GM23338 (cell line): ENCODE results near the gene MFAP5. TPM values are rescaled to one million over a fixed set of nuclear protein-coding genes. Genes with fewer than 3 reads are reported as not detected.

Experiments
- ATAC-seq: fragments of 200-7000 bp; cut with Tn5 transposase; 3 replicates; pipeline ENCODE4 v1.9.1; 2020
- DNase-seq: peaks from one replicate; pipeline ENCODE4 v3.0.0-alpha.2; 2015; ENCODE audit warnings: low spot score
- H2AFZ ChIP-seq: fragments of 200-600 bp; sonication (generic); 2 replicates; pipeline ENCODE4 v1.8.0; 2016; ENCODE audit warnings: antibody characterized with exemption, mild to moderate bottlenecking, moderate library complexity
- H3F3A ChIP-seq: fragments of 200-600 bp; sonication (generic); replicated peaks from 2 replicates; pipeline ENCODE4 v1.8.0; 2017; ENCODE audit warnings: antibody characterized with exemption, mixed run types, low read depth
- H3K27ac ChIP-seq: fragments of 200-600 bp; sonication (generic); 2 replicates; pipeline ENCODE4 v1.6.1; 2016; ENCODE audit warnings: low read depth
- H3K27me3 ChIP-seq: fragments of 200-600 bp; sonication (generic); 2 replicates; pipeline ENCODE4 v1.8.0; 2016; ENCODE audit warnings: mild to moderate bottlenecking, mixed run types, moderate library complexity; ENCODE audit not compliant: insufficient read depth
- H3K36me3 ChIP-seq: fragments of 200-600 bp; sonication (generic); 2 replicates; pipeline ENCODE4 v1.8.0; 2016; ENCODE audit warnings: mild to moderate bottlenecking; ENCODE audit not compliant: insufficient read depth
- H3K4me1 ChIP-seq: fragments of 200-600 bp; sonication (generic); 2 replicates; pipeline ENCODE4 v1.8.0; 2016; ENCODE audit warnings: mild to moderate bottlenecking, moderate library complexity; ENCODE audit not compliant: insufficient read depth
- H3K4me2 ChIP-seq: fragments of 200-600 bp; sonication (generic); 2 replicates; pipeline ENCODE4 v1.7.1; 2017; ENCODE audit warnings: mixed run types
- H3K4me3 ChIP-seq: fragments of 200-600 bp; sonication (generic); 2 replicates; pipeline ENCODE4 v1.6.1; 2016; ENCODE audit warnings: mixed run types
- H3K79me2 ChIP-seq: fragments of 200-600 bp; sonication (generic); replicated peaks from 2 replicates; pipeline ENCODE4 v1.8.0; 2017; ENCODE audit warnings: mild to moderate bottlenecking; ENCODE audit not compliant: insufficient read depth
- H3K9me2 ChIP-seq: fragments of 200-600 bp; sonication (generic); 2 replicates; pipeline ENCODE4 v1.8.0; 2017; ENCODE audit not compliant: insufficient read depth
- H4K20me1 ChIP-seq: fragments of 200-600 bp; sonication (generic); replicated peaks from 2 replicates; pipeline ENCODE4 v1.8.0; 2017; ENCODE audit warnings: mild to moderate bottlenecking; ENCODE audit not compliant: insufficient read depth
- H3K27ac Mint-ChIP-seq: 2 replicates; pipeline ENCODE4 v1.8.0; 2020; ENCODE audit warnings: inconsistent platforms, mild to moderate bottlenecking, moderate library complexity, mixed read lengths
- H3K27me3 Mint-ChIP-seq: 3 replicates; pipeline ENCODE4 v1.8.0; 2022; ENCODE audit warnings: low read depth, mild to moderate bottlenecking, moderate library complexity, mixed read lengths, inconsistent platforms; ENCODE audit not compliant: insufficient read depth, poor library complexity
- H3K36me3 Mint-ChIP-seq: 3 replicates; pipeline ENCODE4 v1.8.0; 2021; ENCODE audit warnings: low read depth, mild to moderate bottlenecking, inconsistent platforms, moderate library complexity, mixed read lengths
- H3K4me1 Mint-ChIP-seq: 3 replicates; pipeline ENCODE4 v1.8.0; 2020; ENCODE audit warnings: mild to moderate bottlenecking, inconsistent platforms, mixed read lengths
- H3K4me3 Mint-ChIP-seq: 3 replicates; pipeline ENCODE4 v1.8.0; 2021; ENCODE audit warnings: moderate library complexity, mild to moderate bottlenecking, inconsistent platforms, mixed read lengths
- H3K9me3 Mint-ChIP-seq: 3 replicates; pipeline ENCODE4 v1.8.0; 2020; ENCODE audit warnings: moderate library complexity, mild to moderate bottlenecking, inconsistent platforms, mixed read lengths
- EZH2 ChIP-seq: fragments of 200-600 bp; sonication (generic); IDR thresholded peaks from one replicate; pipeline ENCODE4 v1.8.0; 2017; ENCODE audit warnings: antibody characterized with exemption, mild to moderate bottlenecking, low read depth; ENCODE audit not compliant: unreplicated experiment
- EZH2phosphoT487 ChIP-seq: fragments of 200-600 bp; sonication (generic); IDR thresholded peaks from one replicate; pipeline ENCODE4 v1.8.1; 2018; ENCODE audit warnings: antibody characterized with exemption; ENCODE audit not compliant: unreplicated experiment
- JUNB ChIP-seq: IDR thresholded peaks from one replicate; pipeline ENCODE4 v1.6.1; 2016; ENCODE audit warnings: antibody characterized with exemption; ENCODE audit not compliant: unreplicated experiment
- NANOG ChIP-seq: IDR thresholded peaks from 2 replicates; pipeline ENCODE4 v1.6.1; 2016; ENCODE audit warnings: antibody characterized with exemption, borderline replicate concordance
- REST ChIP-seq: IDR thresholded peaks from one replicate; pipeline ENCODE4 v1.6.1; 2018; ENCODE audit warnings: antibody characterized with exemption; ENCODE audit not compliant: unreplicated experiment
- STAT1 ChIP-seq: IDR thresholded peaks from one replicate; pipeline ENCODE4 v1.6.1; 2016; ENCODE audit warnings: antibody characterized with exemption; ENCODE audit not compliant: unreplicated experiment
- ZNF331 ChIP-seq: fragments of 250-450 bp; sonication (Bioruptor Pico); IDR thresholded peaks from 2 replicates; pipeline ENCODE4 v1.5.0; 2020; ENCODE audit warnings: low read depth, mild to moderate bottlenecking, moderate library complexity
- polyA plus RNA-seq: library from polyadenylated mRNA; unstranded; fragments of >200 nt; fragmentation: Nextera tagmentation; extraction: Ambion mirVana; gene quantifications from 2 replicates; pipeline ENCODE4 v1.2.1, GENCODE V29; 2016
- total RNA-seq: library from RNA; depleted of rRNA; stranded (reverse); fragments of >200 nt; shearing (Covaris generic); gene quantifications from 2 replicates; pipeline ENCODE4 v1.2.3, GENCODE V29; 2014
- TF ChIP-seq, protein P1 (sequence below): IDR thresholded peaks from 2 replicates; pipeline ENCODE4 v1.6.1; 2016; ENCODE audit warnings: antibody characterized with exemption
- TF ChIP-seq, protein P2 (sequence below): fragments of 250-450 bp; sonication (Bioruptor Pico); IDR thresholded peaks from 2 replicates; pipeline ENCODE4 v1.5.0; 2020; ENCODE audit warnings: mild to moderate bottlenecking, moderate library complexity

Gene MFAP5
- total and polyA plus RNA-seq, 2 experiments from 2014 or later: 0.68 to 0.90 TPM

- no peak overlapping the region for H3K4me3 Mint-ChIP-seq
- peaks cover 47% of the 10 kb centered on the region for H3K4me1 Mint-ChIP-seq
- no peaks in the 10 kb centered on the region for H3K36me3 ChIP-seq
- H3K9me3 Mint-ChIP-seq: no peaks in the 10 kb centered on the region
- no peaks in the 10 kb centered on the region for H3K9me2 ChIP-seq
- peaks cover 46% of the 10 kb centered on the region for H3K4me1 ChIP-seq
- ATAC-seq (no peak), DNase-seq (no peak)
- H4K20me1 ChIP-seq: peaks cover 14% of the 10 kb centered on the region
- no peaks in the 10 kb centered on the region for H3F3A ChIP-seq
- H3K27ac Mint-ChIP-seq: no peak overlapping the region
- H3K27me3 Mint-ChIP-seq: peaks cover 11% of the 10 kb centered on the region
- TF ChIP-seq, protein P1, sequence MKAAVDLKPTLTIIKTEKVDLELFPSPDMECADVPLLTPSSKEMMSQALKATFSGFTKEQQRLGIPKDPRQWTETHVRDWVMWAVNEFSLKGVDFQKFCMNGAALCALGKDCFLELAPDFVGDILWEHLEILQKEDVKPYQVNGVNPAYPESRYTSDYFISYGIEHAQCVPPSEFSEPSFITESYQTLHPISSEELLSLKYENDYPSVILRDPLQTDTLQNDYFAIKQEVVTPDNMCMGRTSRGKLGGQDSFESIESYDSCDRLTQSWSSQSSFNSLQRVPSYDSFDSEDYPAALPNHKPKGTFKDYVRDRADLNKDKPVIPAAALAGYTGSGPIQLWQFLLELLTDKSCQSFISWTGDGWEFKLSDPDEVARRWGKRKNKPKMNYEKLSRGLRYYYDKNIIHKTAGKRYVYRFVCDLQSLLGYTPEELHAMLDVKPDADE: no peak
- no peak for TF ChIP-seq ZNF331
- no peak for TF ChIP-seq NANOG
- no peak for TF ChIP-seq EZH2phosphoT487
- no peak for TF ChIP-seq STAT1
- TF ChIP-seq, protein P2, sequence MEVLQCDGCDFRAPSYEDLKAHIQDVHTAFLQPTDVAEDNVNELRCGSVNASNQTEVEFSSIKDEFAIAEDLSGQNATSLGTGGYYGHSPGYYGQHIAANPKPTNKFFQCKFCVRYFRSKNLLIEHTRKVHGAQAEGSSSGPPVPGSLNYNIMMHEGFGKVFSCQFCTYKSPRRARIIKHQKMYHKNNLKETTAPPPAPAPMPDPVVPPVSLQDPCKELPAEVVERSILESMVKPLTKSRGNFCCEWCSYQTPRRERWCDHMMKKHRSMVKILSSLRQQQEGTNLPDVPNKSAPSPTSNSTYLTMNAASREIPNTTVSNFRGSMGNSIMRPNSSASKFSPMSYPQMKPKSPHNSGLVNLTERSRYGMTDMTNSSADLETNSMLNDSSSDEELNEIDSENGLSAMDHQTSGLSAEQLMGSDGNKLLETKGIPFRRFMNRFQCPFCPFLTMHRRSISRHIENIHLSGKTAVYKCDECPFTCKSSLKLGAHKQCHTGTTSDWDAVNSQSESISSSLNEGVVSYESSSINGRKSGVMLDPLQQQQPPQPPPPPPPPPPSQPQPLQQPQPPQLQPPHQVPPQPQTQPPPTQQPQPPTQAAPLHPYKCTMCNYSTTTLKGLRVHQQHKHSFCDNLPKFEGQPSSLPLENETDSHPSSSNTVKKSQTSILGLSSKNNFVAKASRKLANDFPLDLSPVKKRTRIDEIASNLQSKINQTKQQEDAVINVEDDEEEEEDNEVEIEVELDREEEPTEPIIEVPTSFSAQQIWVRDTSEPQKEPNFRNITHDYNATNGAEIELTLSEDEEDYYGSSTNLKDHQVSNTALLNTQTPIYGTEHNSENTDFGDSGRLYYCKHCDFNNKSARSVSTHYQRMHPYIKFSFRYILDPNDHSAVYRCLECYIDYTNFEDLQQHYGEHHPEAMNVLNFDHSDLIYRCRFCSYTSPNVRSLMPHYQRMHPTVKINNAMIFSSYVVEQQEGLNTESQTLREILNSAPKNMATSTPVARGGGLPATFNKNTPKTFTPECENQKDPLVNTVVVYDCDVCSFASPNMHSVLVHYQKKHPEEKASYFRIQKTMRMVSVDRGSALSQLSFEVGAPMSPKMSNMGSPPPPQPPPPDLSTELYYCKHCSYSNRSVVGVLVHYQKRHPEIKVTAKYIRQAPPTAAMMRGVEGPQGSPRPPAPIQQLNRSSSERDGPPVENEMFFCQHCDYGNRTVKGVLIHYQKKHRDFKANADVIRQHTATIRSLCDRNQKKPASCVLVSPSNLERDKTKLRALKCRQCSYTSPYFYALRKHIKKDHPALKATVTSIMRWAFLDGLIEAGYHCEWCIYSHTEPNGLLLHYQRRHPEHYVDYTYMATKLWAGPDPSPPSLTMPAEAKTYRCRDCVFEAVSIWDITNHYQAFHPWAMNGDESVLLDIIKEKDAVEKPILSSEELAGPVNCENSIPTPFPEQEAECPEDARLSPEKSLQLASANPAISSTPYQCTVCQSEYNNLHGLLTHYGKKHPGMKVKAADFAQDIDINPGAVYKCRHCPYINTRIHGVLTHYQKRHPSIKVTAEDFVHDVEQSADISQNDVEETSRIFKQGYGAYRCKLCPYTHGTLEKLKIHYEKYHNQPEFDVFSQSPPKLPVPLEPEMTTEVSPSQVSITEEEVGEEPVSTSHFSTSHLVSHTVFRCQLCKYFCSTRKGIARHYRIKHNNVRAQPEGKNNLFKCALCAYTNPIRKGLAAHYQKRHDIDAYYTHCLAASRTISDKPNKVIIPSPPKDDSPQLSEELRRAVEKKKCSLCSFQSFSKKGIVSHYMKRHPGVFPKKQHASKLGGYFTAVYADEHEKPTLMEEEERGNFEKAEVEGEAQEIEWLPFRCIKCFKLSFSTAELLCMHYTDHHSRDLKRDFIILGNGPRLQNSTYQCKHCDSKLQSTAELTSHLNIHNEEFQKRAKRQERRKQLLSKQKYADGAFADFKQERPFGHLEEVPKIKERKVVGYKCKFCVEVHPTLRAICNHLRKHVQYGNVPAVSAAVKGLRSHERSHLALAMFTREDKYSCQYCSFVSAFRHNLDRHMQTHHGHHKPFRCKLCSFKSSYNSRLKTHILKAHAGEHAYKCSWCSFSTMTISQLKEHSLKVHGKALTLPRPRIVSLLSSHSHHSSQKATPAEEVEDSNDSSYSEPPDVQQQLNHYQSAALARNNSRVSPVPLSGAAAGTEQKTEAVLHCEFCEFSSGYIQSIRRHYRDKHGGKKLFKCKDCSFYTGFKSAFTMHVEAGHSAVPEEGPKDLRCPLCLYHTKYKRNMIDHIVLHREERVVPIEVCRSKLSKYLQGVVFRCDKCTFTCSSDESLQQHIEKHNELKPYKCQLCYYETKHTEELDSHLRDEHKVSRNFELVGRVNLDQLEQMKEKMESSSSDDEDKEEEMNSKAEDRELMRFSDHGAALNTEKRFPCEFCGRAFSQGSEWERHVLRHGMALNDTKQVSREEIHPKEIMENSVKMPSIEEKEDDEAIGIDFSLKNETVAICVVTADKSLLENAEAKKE: no peak
- TF ChIP-seq JUNB: no peak
- TF ChIP-seq REST: no peak
- no peak for TF ChIP-seq EZH2
- no peak overlapping the region for H3K27ac ChIP-seq
- H3K27me3 ChIP-seq: no peaks in the 10 kb centered on the region
- peaks cover 17% of the 10 kb centered on the region for H3K79me2 ChIP-seq
- no peak overlapping the region for H2AFZ ChIP-seq
- H3K4me2 ChIP-seq: no peak overlapping the region
- H3K36me3 Mint-ChIP-seq: peaks cover 3% of the 10 kb centered on the region; the same call in 2 of the 3 replicates
- H3K4me3 ChIP-seq: no peak overlapping the region
Observed at GRCh38 chr12:8695116-8695515, 32.5 kb upstream of the MFAP5 start.
